ENCODE data around the gene MADCAM1.

The MADCAM1 gene

DNA sequence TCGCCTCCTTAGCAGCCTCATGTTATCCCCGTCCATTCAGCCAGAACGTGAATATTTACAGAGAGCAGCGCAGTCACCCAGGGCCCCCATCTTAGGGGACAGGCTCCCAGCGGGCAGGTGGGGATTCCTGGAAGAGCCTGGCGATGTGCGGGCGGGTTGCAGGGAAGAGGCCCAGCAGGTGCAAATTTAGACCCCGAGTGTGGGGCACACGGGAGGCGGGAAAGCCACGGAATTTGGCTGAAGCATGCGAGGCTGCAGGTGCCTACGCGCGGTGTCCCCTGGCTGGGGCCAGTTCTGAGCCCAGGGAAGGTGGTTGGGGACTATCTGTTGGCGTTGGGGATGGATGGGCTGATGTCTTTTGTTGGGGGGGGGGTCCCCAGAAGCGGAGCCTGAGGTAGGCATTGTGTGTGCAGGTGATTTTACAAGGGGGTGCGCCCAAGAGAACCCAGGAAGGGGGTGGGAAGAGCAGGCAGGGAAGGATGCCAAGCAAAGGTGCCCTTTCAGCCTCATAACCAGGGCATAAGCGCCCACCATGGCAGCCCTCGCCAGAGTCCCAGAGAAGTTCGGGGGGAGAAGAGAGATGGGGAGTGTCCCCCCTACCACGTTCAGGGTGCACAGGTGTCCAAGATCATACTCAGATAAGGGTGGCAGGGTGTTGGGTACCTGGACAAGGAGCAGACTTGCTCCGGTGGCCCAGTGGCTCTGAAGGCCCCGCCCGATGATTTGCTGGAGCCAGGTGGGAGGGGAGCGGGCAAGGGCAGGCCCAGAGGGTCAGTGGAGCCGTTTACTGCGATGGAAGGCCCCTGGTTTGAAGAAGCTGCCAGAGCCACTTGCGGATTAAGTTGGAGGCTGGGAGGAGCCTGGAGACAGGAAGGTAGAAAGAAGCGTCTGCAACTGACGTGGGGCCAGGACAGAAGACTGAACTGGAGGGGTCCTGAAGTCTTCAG is 12.2 kb downstream of the MADCAM1 start:
- no peak for ATAC-seq
- TF ChIP-seq ESRRG (CRISPR knock-in tag; IDR thresholded peaks at IDR 0.05) = no peak
- no peak for TF ChIP-seq ZFP3 (CRISPR knock-in tag; IDR thresholded peaks at IDR 0.05)
- TF ChIP-seq BACH2 (CRISPR knock-in tag; IDR thresholded peaks at IDR 0.05; ENCODE audit: borderline replicate concordance) = no peak
- no peak for TF ChIP-seq ZNF565 (CRISPR knock-in tag; conservative IDR thresholded peaks at IDR 0.05; ENCODE audit: low read depth)
- TF ChIP-seq, protein P1, sequence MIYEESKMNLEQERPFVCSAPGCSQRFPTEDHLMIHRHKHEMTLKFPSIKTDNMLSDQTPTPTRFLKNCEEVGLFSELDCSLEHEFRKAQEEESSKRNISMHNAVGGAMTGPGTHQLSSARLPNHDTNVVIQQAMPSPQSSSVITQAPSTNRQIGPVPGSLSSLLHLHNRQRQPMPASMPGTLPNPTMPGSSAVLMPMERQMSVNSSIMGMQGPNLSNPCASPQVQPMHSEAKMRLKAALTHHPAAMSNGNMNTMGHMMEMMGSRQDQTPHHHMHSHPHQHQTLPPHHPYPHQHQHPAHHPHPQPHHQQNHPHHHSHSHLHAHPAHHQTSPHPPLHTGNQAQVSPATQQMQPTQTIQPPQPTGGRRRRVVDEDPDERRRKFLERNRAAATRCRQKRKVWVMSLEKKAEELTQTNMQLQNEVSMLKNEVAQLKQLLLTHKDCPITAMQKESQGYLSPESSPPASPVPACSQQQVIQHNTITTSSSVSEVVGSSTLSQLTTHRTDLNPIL (CRISPR knock-in tag; IDR thresholded peaks at IDR 0.05; ENCODE audit: low read depth) = no peak
- no peak for TF ChIP-seq SNAI2 (CRISPR knock-in tag; IDR thresholded peaks at IDR 0.05)

DNA sequence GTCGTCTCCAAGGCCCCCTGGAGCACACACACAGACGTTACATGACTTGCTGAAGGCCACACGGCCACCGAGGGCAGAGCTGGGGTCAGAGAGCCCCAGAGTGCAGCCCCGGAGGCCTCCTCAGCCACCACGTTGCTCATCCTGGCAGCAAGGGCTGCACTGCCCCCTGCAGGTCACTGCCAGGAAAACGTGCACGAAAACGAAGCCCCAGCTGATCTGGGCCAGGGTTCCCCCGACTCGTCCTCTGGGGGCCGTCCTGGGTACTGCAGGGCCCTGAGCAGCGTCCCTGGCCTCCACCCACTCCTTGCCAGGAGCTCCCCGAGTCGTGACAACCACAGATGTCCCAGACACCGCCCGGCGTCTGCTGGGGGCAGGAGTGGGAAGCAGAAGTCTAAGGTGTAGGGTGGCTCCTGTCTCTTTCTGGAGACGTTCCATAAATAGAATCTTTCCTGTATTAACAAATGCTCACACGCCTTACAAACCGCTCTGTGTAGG is 14.4 kb downstream of the MADCAM1 start:
- TF ChIP-seq ISL1 (CRISPR knock-in tag; IDR thresholded peaks at IDR 0.05) (no peak), GLIS3 (CRISPR knock-in tag; IDR thresholded peaks at IDR 0.05) (no peak), CSDC2 (CRISPR knock-in tag; IDR thresholded peaks at IDR 0.05) (no peak), ZC3H10 (CRISPR knock-in tag; IDR thresholded peaks at IDR 0.05) (no peak), ZNF8 (CRISPR knock-in tag; IDR thresholded peaks at IDR 0.05) (no peak), TOX (CRISPR knock-in tag; IDR thresholded peaks at IDR 0.05; ENCODE audit: borderline replicate concordance) (no peak), TCF4 (CRISPR knock-in tag; IDR thresholded peaks at IDR 0.05; ENCODE audit: borderline replicate concordance) (no peak), ARNTL (CRISPR knock-in tag; IDR thresholded peaks at IDR 0.05; ENCODE audit: borderline replicate concordance, low read depth) (no peak), SNAI2 (CRISPR knock-in tag; IDR thresholded peaks at IDR 0.05) (no peak), ZNF565 (CRISPR knock-in tag; conservative IDR thresholded peaks at IDR 0.05; ENCODE audit: low read depth) (no peak), RARB (CRISPR knock-in tag; IDR thresholded peaks at IDR 0.05) (no peak), BACH2 (CRISPR knock-in tag; IDR thresholded peaks at IDR 0.05; ENCODE audit: borderline replicate concordance) (no peak), ZNF70 (CRISPR knock-in tag; IDR thresholded peaks at IDR 0.05) (no peak), ESRRG (CRISPR knock-in tag; IDR thresholded peaks at IDR 0.05) (no peak), ZFP3 (CRISPR knock-in tag; IDR thresholded peaks at IDR 0.05) (no peak), PPARA (CRISPR knock-in tag; IDR thresholded peaks at IDR 0.05; ENCODE audit: borderline replicate concordance) (no peak)
- TF ChIP-seq, protein P1 (CRISPR knock-in tag; IDR thresholded peaks at IDR 0.05; ENCODE audit: low read depth) = no peak
- TF ChIP-seq, protein P2, sequence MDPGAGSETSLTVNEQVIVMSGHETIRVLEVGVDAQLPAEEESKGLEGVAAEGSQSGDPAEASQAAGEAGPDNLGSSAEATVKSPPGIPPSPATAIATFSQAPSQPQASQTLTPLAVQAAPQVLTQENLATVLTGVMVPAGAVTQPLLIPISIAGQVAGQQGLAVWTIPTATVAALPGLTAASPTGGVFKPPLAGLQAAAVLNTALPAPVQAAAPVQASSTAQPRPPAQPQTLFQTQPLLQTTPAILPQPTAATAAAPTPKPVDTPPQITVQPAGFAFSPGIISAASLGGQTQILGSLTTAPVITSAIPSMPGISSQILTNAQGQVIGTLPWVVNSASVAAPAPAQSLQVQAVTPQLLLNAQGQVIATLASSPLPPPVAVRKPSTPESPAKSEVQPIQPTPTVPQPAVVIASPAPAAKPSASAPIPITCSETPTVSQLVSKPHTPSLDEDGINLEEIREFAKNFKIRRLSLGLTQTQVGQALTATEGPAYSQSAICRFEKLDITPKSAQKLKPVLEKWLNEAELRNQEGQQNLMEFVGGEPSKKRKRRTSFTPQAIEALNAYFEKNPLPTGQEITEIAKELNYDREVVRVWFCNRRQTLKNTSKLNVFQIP (CRISPR knock-in tag; IDR thresholded peaks at IDR 0.05; ENCODE audit: borderline replicate concordance, low read depth) = no peak
- TF ChIP-seq, protein P3, sequence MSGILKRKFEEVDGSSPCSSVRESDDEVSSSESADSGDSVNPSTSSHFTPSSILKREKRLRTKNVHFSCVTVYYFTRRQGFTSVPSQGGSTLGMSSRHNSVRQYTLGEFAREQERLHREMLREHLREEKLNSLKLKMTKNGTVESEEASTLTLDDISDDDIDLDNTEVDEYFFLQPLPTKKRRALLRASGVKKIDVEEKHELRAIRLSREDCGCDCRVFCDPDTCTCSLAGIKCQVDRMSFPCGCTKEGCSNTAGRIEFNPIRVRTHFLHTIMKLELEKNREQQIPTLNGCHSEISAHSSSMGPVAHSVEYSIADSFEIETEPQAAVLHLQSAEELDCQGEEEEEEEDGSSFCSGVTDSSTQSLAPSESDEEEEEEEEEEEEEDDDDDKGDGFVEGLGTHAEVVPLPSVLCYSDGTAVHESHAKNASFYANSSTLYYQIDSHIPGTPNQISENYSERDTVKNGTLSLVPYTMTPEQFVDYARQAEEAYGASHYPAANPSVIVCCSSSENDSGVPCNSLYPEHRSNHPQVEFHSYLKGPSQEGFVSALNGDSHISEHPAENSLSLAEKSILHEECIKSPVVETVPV (CRISPR knock-in tag; IDR thresholded peaks at IDR 0.05) = no peak
- TF ChIP-seq, protein P4, sequence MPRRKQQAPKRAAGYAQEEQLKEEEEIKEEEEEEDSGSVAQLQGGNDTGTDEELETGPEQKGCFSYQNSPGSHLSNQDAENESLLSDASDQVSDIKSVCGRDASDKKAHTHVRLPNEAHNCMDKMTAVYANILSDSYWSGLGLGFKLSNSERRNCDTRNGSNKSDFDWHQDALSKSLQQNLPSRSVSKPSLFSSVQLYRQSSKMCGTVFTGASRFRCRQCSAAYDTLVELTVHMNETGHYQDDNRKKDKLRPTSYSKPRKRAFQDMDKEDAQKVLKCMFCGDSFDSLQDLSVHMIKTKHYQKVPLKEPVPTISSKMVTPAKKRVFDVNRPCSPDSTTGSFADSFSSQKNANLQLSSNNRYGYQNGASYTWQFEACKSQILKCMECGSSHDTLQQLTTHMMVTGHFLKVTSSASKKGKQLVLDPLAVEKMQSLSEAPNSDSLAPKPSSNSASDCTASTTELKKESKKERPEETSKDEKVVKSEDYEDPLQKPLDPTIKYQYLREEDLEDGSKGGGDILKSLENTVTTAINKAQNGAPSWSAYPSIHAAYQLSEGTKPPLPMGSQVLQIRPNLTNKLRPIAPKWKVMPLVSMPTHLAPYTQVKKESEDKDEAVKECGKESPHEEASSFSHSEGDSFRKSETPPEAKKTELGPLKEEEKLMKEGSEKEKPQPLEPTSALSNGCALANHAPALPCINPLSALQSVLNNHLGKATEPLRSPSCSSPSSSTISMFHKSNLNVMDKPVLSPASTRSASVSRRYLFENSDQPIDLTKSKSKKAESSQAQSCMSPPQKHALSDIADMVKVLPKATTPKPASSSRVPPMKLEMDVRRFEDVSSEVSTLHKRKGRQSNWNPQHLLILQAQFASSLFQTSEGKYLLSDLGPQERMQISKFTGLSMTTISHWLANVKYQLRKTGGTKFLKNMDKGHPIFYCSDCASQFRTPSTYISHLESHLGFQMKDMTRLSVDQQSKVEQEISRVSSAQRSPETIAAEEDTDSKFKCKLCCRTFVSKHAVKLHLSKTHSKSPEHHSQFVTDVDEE (CRISPR knock-in tag; IDR thresholded peaks at IDR 0.05) = no peak
- peak; percentile 25 for ATAC-seq
